HepG2 (cell line): ENCODE data around the gene MARK2. TPM values are rescaled to one million over a fixed set of nuclear protein-coding genes. Genes with fewer than 3 reads are reported as not detected.

ENCODE experiments used
- DNMT1 ChIP-seq: sonication (generic); formaldehyde crosslinking; IDR thresholded peaks from 2 replicates; pipeline ENCODE4 v1.5.1; 2020; ENCODE audit warnings: mild to moderate bottlenecking, missing genetic modification reagents
- GMEB2 ChIP-seq: IDR thresholded peaks from 2 replicates; pipeline ENCODE4 v1.6.1; 2016; ENCODE audit warnings: missing biosample characterization, missing genetic modification reagents, low read depth
- HDAC6 ChIP-seq: fragments of 200-600 bp; sonication (generic); IDR thresholded peaks from 2 replicates; pipeline ENCODE4 v1.7.0; 2017; ENCODE audit warnings: mild to moderate bottlenecking, antibody characterized with exemption, low read length, low read depth
- HNRNPL ChIP-seq: fragments of 200-400 bp; formaldehyde crosslinking; IDR thresholded peaks from 2 replicates; pipeline ENCODE4 v1.6.1; 2017; ENCODE audit warnings: mild to moderate bottlenecking, low read depth, low read length
- KDM4B ChIP-seq: sonication (generic); formaldehyde crosslinking; IDR thresholded peaks from 2 replicates; pipeline ENCODE4 v1.4.0; 2020; ENCODE audit warnings: missing genetic modification reagents
- LRRFIP1 ChIP-seq: sonication (generic); formaldehyde crosslinking; conservative IDR thresholded peaks from 2 replicates; pipeline ENCODE4 v1.4.0; 2020; ENCODE audit warnings: missing genetic modification reagents
- PATZ1 ChIP-seq: sonication (generic); formaldehyde crosslinking; IDR thresholded peaks from 2 replicates; pipeline ENCODE4 v1.4.0; 2020; ENCODE audit warnings: missing genetic modification reagents
- PHF20 ChIP-seq: sonication (generic); formaldehyde crosslinking; IDR thresholded peaks from 2 replicates; pipeline ENCODE4 v1.5.0; 2020; ENCODE audit warnings: mild to moderate bottlenecking, missing genetic modification reagents
- POLR2AphosphoS5 ChIP-seq: IDR thresholded peaks from 2 replicates; pipeline ENCODE4 v1.6.1; 2012; ENCODE audit warnings: low read depth, low read length
- SALL1 ChIP-seq: sonication (generic); formaldehyde crosslinking; IDR thresholded peaks from 2 replicates; pipeline ENCODE4 v1.8.0; 2022; ENCODE audit warnings: mild to moderate bottlenecking, missing genetic modification reagents
- SALL2 ChIP-seq: sonication (generic); formaldehyde crosslinking; IDR thresholded peaks from 2 replicates; pipeline ENCODE4 v1.8.1; 2023; ENCODE audit warnings: mild to moderate bottlenecking, missing genetic modification reagents, inconsistent platforms
- ZBTB38 ChIP-seq: sonication (generic); formaldehyde crosslinking; IDR thresholded peaks from 2 replicates; pipeline ENCODE4 v1.5.1; 2020; ENCODE audit warnings: mild to moderate bottlenecking, missing genetic modification reagents
- ZBTB44 ChIP-seq: sonication (generic); formaldehyde crosslinking; IDR thresholded peaks from 2 replicates; pipeline ENCODE4 v1.4.0; 2020; ENCODE audit warnings: missing genetic modification reagents
- ZKSCAN5 ChIP-seq: sonication (generic); formaldehyde crosslinking; IDR thresholded peaks from 2 replicates; pipeline ENCODE4 v1.5.1; 2020; ENCODE audit warnings: mild to moderate bottlenecking, missing genetic modification reagents
- ZNF180 ChIP-seq: sonication (generic); formaldehyde crosslinking; IDR thresholded peaks from 2 replicates; pipeline ENCODE4 v1.4.0; 2020; ENCODE audit warnings: low read depth, missing genetic modification reagents, borderline replicate concordance
- ZNF207 ChIP-seq: fragments of 450-650 bp; IDR thresholded peaks from 2 replicates; pipeline ENCODE4 v1.6.1; 2016; ENCODE audit warnings: antibody characterized with exemption, borderline replicate concordance
- ZNF580 ChIP-seq: IDR thresholded peaks from 2 replicates; pipeline ENCODE4 v1.6.1; 2016; ENCODE audit warnings: low read depth, borderline replicate concordance
- ZSCAN25 ChIP-seq: sonication (generic); formaldehyde crosslinking; IDR thresholded peaks from 2 replicates; pipeline ENCODE4 v1.8.0; 2022; ENCODE audit warnings: mild to moderate bottlenecking, missing genetic modification reagents
- polyA plus RNA-seq, 8 experiments: library from polyadenylated mRNA; depleted of rRNA in 3 of 8; stranded (reverse) in 7 of 8; unstranded in 1 of 8; fragments of >200 nt; fragmentation: Illumina TruSeq in 4 of 8; extraction: Trizol in 4 of 8; gene quantifications; 2 replicates each; pipeline versions ENCODE4 v1.2.1 to v1.2.3, GENCODE V29; 2011 to 2016; ENCODE audit warnings: low read depth in 4 of 8, missing spikeins in 1 of 8, mixed read lengths in 1 of 8; ENCODE audit not compliant: insufficient read depth in 1 of 8
- total RNA-seq, 5 experiments: library from RNA; depleted of rRNA; stranded (reverse); fragments of >200 nt; fragmentation: Illumina TruSeq; extraction: Trizol; gene quantifications; 2 replicates each; pipeline ENCODE4 v1.2.3, GENCODE V29; 2016; ENCODE audit warnings: low read depth in 1 of 5

Gene MARK2
- total and polyA plus RNA-seq, 2 of the 13 experiments (the other 11 are each of a cell fraction or from before 2014, with no cell fraction given), result 13.5 to 13.9 TPM

GRCh38 chr11:63938479-63939396 lies 99.8 kb downstream of the MARK2 start, which contains the start of gene NAA40 (continued):
- TF ChIP-seq ZNF180 (CRISPR knock-in tag), result no peak
- no peak for TF ChIP-seq ZNF207
- no peak for TF ChIP-seq HNRNPL
- 0 out of 2 replicates have a peak, but pooled peaks have one; percentile 22 for TF ChIP-seq ZBTB44 (CRISPR knock-in tag)
- no peak for TF ChIP-seq HDAC6
- no peak for TF ChIP-seq SALL2
- peak; percentile 92 for TF ChIP-seq ZSCAN25 (CRISPR knock-in tag)
- TF ChIP-seq SALL1, result peak; percentile 58; the same call in 1 of the 2 replicates
- TF ChIP-seq KDM4B (CRISPR knock-in tag), result no peak
- no peak for TF ChIP-seq ZKSCAN5 (CRISPR knock-in tag)
- TF ChIP-seq GMEB2 (CRISPR knock-in tag), result peak; percentile 56
- TF ChIP-seq POLR2AphosphoS5, result peak; percentile 51
- peak; percentile 86 for TF ChIP-seq PATZ1 (CRISPR knock-in tag)
- no peak for TF ChIP-seq LRRFIP1 (CRISPR knock-in tag)
- peak; percentile 77 for TF ChIP-seq ZBTB38 (CRISPR knock-in tag)
- TF ChIP-seq PHF20, result peak; percentile 88
- TF ChIP-seq DNMT1, result no peak
- no peak for TF ChIP-seq ZNF580
